Fibroblast of the aortic adventitia (primary cell): ENCODE results near the gene RCL1. TPM values are rescaled to one million over a fixed set of nuclear protein-coding genes. Genes with fewer than 3 reads are reported as not detected.

Source experiments
- DNase-seq: peaks from one replicate; pipeline ENCODE4 v3.0.0-alpha.2; 2010; ENCODE audit warnings: low read depth
- H3K4me3 ChIP-seq: 2 replicates; pipeline ENCODE4 v1.5.1; 2011; ENCODE audit warnings: low read depth, mild to moderate bottlenecking, control low read depth, low read length, moderate library complexity
- total RNA-seq: library from RNA; depleted of rRNA; stranded (reverse); fragments of >200 nt; gene quantifications from 2 replicates; pipeline ENCODE4 v1.2.3, GENCODE V29; 2012; ENCODE audit warnings: low replicate concordance
- TF ChIP-seq, protein P1 (sequence below): IDR thresholded peaks from 2 replicates; pipeline ENCODE4 v1.5.1; 2011; ENCODE audit warnings: mild to moderate bottlenecking, low read length, control low read depth, inconsistent platforms; ENCODE audit not compliant: insufficient read depth

The RCL1 gene
- total RNA-seq, 1 donor, result 13.4 TPM

DNA sequence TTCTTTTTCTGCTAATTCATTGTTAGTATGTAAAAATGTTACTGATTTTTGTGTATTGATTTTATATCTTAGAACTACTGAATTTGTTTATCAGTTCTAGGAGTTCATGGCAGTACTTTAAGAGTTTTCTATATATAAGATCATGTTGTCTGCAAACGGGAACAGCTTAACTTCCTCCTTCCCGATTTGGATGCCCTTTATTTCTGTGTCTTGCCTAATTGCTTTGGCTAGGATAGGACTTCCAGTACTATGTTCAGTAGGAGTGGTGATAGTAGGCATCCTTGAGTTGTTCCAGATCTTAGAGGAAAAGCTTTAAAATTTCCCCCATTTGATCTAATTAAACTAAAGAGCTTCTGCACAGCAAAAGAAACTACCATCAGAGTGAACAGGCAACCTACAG lies 20.1 kb downstream of the RCL1 start:
- no peak for DNase-seq
- TF ChIP-seq, protein P1, sequence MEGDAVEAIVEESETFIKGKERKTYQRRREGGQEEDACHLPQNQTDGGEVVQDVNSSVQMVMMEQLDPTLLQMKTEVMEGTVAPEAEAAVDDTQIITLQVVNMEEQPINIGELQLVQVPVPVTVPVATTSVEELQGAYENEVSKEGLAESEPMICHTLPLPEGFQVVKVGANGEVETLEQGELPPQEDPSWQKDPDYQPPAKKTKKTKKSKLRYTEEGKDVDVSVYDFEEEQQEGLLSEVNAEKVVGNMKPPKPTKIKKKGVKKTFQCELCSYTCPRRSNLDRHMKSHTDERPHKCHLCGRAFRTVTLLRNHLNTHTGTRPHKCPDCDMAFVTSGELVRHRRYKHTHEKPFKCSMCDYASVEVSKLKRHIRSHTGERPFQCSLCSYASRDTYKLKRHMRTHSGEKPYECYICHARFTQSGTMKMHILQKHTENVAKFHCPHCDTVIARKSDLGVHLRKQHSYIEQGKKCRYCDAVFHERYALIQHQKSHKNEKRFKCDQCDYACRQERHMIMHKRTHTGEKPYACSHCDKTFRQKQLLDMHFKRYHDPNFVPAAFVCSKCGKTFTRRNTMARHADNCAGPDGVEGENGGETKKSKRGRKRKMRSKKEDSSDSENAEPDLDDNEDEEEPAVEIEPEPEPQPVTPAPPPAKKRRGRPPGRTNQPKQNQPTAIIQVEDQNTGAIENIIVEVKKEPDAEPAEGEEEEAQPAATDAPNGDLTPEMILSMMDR, result no peak
- no peak overlapping the region for H3K4me3 ChIP-seq

DNA sequence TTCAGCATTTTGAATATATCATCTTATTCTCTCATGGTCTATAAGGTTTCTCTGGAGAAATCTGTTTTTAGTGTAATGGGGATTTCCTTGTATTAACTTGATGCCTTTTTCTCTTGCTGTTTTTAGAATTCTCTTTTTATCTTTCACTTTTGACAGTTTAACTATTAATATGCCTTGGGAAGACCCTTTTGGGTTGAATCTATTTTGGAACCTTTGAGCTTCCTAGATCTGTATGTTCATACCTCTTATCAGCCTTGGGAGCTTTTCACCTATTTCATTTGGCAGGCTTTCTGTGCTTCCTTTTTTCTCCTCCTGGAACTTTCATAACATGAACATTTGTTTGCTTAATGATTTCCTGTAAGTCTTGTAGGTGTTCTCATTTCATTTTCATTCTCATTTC lies 22.2 kb downstream of the RCL1 start:
- TF ChIP-seq, protein P1, result no peak
- H3K4me3 ChIP-seq, result no peak overlapping the region

DNA sequence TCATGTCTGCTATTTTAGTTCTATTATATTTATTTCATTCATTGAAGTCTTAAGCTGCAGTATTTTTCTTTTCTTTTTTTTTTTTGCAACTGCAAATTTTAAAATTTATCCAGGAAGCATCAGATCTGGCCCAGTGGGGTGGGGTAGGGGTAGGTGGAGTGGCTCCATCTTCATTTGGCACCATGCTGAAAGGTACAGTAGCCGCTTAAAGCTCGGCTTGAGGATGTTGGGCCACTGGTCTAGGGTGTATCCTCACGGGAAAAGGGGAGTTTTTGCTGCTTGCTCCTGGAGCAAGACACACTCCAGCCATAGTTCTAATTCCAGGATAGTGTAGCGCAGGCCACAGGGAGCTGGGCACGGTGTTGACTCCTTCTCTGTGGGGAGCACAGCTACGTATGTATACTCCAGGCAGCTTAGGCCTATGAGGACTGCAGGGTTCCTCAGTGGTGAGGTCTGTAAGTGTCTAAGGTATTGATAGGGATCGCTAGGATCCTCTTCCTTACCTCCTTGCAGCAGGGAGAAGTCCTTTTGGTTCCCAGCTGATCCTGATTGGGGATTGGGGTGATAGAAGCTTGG lies 22.7 kb downstream of the RCL1 start:
- H3K4me3 ChIP-seq, result no peak overlapping the region
- no peak for DNase-seq
- TF ChIP-seq, protein P1, result no peak

More for the DNA sequence above, 22.2 kb downstream of the RCL1 start:
- DNase-seq, result no peak

DNA sequence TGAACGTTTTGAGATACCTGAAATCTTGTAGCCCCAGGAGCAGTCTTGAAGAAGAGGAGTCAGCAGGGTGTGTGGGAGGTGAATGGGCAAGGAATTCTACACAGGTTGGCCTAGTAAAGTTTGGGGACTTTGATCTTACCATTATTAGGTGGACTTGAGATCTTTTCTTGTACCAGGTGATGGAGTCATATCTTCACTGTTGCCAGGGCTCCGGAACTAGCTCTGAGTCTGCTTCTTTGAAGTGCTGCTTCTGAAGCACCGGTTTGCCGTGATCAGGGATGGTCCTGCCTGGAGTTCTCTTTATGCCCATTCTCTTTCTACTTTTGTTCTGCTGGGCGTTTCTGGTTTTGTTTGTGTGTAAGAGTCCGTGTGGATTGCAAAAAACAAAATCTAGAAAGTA lies 27.4 kb downstream of the RCL1 start:
- no peak overlapping the region for H3K4me3 ChIP-seq
- TF ChIP-seq, protein P1, result no peak
- DNase-seq, result no peak

DNA sequence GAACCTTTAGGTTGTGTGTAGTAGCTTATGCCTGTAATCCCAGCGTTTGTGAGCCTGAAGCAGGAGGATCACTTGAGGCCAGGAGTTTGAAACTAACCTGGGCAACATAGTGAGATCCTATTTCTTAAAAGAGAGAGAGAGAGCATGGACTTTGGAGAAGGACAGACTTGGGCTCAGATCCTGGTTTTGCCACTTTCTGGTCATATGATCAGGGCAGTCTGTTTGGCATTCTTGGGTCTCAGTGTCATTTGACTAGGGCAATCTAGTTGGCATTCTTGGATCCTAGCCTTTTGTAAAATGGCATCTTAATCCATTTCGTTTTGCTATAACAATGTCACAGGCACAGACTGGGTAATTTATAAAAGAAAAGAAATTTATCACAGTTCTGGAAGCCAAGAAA lies 28.4 kb downstream of the RCL1 start:
- no peak overlapping the region for H3K4me3 ChIP-seq
- DNase-seq, result no peak
- TF ChIP-seq, protein P1, result no peak

DNA sequence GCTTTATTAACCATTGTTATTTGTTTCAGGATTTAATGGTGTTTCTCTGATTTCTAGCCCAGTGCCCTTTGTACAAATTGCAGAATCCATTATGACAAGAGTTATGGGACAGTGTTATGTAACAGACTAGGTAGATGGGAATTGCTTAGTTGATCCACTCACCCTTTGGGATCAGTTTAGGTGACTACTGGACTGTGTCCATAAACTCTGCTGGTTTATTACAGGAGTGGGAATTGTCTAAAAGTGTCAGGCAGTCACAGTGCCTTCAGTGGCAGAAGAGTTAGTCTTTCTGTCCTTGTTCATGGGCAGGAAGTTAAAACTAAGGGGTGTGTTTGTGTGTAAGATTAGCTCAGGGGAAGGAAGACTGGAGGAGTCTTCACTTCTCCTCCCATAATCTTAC lies 29.3 kb downstream of the RCL1 start:
- TF ChIP-seq, protein P1, result no peak
- DNase-seq, result no peak
- H3K4me3 ChIP-seq, result no peak overlapping the region
